Astrocyte of the cerebellum (primary cell): ENCODE results near the gene IFT122.

Experiments used
- DNase-seq: peaks from one replicate; pipeline ENCODE4 v3.0.0-alpha.2; 2011; ENCODE audit warnings: low read depth
- H3K4me3 ChIP-seq: 2 replicates; pipeline ENCODE4 v1.5.1; 2011; ENCODE audit warnings: mild to moderate bottlenecking, low read depth, low read length, moderate library complexity
- CTCF ChIP-seq: IDR thresholded peaks from 2 replicates; pipeline ENCODE4 v1.5.1; 2012; ENCODE audit warnings: low read length, low read depth, moderate library complexity, mild to moderate bottlenecking; ENCODE audit errors: missing control alignments
- in situ Hi-C: cut with HindIII; loops from 2 replicates; pipeline ENCODE4 v1.10.0; 2017; ENCODE audit warnings: low sequenced_read_pairs

IFT122 gene

GRCh38 chr3:129439226-129439816 is 703 bp upstream of the IFT122 start:
- in situ Hi-C loops: loop anchor here (25.0 kb wide), 1 partner anchor 398 kb away; no protein-coding TSS in a partner anchor
- DNase-seq: no peak
- peak overlapping the region; percentile 97 for H3K4me3 ChIP-seq
- TF ChIP-seq CTCF: no peak

- in situ Hi-C loops: loop anchor here (25.0 kb wide), 1 partner anchor 397 kb away; no protein-coding TSS in a partner anchor
- DNase-seq: no peak
- TF ChIP-seq CTCF: no peak
- peak overlapping the region; percentile 97 for H3K4me3 ChIP-seq
Measured at GRCh38 chr3:129440618-129441190, 680 bp downstream of the IFT122 start.

- in situ Hi-C loops: loop anchor here (25.0 kb wide), 1 partner anchor 396 kb away; no protein-coding TSS in a partner anchor
- peak overlapping the region; percentile 97 for H3K4me3 ChIP-seq
- no peak for TF ChIP-seq CTCF
- no peak for DNase-seq
Measured at GRCh38 chr3:129441215-129441614, 1.2 kb downstream of the IFT122 start.

- TF ChIP-seq CTCF: peak; percentile 9
- DNase-seq: peak; percentile 36
- in situ Hi-C loops: loop anchor here (25.0 kb wide), 1 partner anchor 396 kb away; no protein-coding TSS in a partner anchor
- peak overlapping the region; percentile 1 for H3K4me3 ChIP-seq
Measured at GRCh38 chr3:129441782-129442181, 1.8 kb downstream of the IFT122 start.

- DNase-seq: no peak
- no peak overlapping the region for H3K4me3 ChIP-seq
- in situ Hi-C loops: loop anchor here (25.0 kb wide), 1 partner anchor 395 kb away; no protein-coding TSS in a partner anchor
- no peak for TF ChIP-seq CTCF
Measured at GRCh38 chr3:129442486-129442885, 2.5 kb downstream of the IFT122 start.

- H3K4me3 ChIP-seq: no peak overlapping the region
- no peak for TF ChIP-seq CTCF
- DNase-seq: no peak
- in situ Hi-C loops: loop anchor here (25.0 kb wide), 1 partner anchor 394 kb away; no protein-coding TSS in a partner anchor
Measured at GRCh38 chr3:129442947-129443346, 2.9 kb downstream of the IFT122 start.
